GM12864 (cell line): Measurements from ENCODE around the gene CCDC60.

ENCODE experiments used
- DNase-seq: peaks from one replicate; pipeline ENCODE4 v3.0.0-alpha.2; 2011; ENCODE audit warnings: low read depth
- H3K4me3 ChIP-seq: 2 replicates; pipeline ENCODE4 v1.5.1; 2011; ENCODE audit warnings: mild to moderate bottlenecking, low read depth, low read length, control low read depth
- CTCF ChIP-seq: IDR thresholded peaks from 2 replicates; pipeline ENCODE4 v1.5.1; 2011; ENCODE audit warnings: low read depth, mild to moderate bottlenecking, moderate library complexity, low read length, control low read depth, inconsistent platforms; ENCODE audit errors: missing control alignments

The CCDC60 gene

DNA sequence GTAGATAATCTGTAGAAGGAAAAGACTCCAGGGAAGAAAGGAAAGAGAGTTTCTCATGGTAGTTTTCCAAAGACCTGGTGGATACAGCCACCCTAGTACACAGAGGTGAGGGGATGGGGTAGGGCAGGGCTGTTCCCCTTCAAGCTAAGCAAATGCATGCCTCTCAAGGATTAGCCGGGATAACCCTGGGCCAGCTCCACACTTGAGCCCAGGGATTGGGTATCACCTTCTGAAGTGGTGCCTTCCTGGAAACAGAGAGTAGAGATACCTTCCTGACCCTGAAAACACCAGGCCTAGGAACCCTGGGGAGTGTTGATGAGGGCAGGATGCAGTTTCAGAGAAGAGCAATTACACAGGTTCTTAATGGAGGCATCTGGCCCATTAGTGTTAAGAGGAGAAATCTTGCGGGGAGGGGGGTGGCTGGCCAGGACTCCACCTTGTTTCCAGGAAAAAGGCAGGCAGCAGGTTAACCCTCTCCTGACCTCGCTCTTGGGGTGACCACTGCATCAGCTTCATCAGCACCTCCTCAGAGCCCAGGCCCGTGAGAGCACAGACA lies 152.1 kb downstream of the CCDC60 start:
- TF ChIP-seq CTCF: no peak
- DNase-seq: no peak
- no peak overlapping the region for H3K4me3 ChIP-seq

- no peak for TF ChIP-seq CTCF
- H3K4me3 ChIP-seq: no peak overlapping the region
- DNase-seq: no peak
Observed at GRCh38 chr12:119491814-119492213, 157.3 kb downstream of the CCDC60 start.

- TF ChIP-seq CTCF: peak; percentile 13
- no peak for DNase-seq
- H3K4me3 ChIP-seq: no peak overlapping the region
Observed at GRCh38 chr12:119500209-119500608, 165.7 kb downstream of the CCDC60 start.

DNA sequence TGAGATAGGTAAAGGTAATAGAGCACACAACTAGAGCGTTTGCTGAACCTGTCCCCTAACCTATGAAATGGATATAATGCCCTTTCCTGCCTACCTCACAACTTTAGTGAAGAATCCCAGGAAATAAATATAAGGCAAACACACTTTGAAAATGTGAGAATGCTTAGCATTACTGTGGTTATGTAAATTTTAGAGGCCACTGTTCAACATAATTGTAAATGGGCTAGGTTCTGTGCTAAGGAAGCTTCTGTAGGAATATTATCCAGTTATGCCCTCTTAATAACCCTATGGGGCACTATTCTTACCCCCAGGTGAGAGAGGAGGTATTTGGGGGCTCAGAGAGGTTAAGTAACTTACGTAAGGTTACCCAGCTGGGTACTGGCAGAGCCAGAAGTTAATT lies 166.5 kb downstream of the CCDC60 start:
- no peak overlapping the region for H3K4me3 ChIP-seq
- no peak for TF ChIP-seq CTCF
- no peak for DNase-seq

DNA sequence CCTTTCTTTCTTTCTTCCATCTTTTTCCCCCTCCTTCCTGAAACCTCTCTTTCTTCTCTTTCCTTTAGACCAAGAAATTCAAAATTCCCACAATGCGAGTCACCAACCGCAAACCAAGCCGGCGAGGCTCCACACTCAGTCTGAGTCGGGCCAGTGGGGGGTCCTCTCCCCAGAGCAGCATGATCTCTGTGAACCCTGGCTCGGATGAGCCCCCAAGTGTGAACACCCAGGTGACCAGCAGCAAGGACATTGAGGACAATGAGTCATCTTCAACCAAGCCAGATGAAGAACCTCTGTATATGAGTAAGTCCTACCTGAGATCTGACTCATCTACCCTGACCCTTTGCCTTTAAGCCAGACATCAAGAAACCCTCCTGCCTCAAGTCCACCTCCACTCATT lies 170.5 kb downstream of the CCDC60 start:
- no peak overlapping the region for H3K4me3 ChIP-seq
- TF ChIP-seq CTCF: no peak
- peak; percentile 3 for DNase-seq

DNA sequence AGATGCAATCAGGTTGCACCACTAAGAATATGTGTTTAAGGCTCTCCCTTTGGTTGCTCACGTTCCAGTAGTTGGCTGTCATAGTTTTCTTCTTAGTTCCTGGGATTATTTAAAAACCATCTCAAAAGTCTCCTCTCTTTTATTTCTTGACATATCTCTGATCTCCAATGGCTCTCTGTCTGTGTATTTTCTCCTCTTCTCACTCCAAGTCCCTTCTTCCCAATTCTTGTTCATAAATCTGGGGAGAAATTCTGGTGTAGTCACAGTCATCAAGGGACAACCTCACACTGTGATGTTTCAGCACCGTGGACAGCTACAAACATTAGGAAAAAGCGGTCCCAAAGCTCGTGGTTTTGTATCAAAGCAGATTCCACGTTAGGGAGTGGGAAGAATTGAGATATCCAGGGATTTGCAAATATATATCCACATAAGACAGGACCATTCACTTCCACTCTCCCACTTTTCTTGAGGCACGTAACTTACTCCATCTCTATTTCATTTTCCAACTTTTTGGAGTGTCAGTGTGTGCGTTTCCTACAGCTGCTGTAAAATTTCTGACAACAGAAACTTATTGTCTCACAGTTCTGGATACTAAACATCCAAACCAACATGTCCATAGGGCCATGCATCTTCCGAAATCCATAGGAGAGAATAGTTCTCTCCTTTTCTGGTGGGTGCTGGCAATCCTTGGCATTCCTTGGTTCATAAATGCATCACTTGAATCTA lies 178.4 kb downstream of the CCDC60 start:
- TF ChIP-seq CTCF: no peak
- H3K4me3 ChIP-seq: no peak overlapping the region
- no peak for DNase-seq

DNA sequence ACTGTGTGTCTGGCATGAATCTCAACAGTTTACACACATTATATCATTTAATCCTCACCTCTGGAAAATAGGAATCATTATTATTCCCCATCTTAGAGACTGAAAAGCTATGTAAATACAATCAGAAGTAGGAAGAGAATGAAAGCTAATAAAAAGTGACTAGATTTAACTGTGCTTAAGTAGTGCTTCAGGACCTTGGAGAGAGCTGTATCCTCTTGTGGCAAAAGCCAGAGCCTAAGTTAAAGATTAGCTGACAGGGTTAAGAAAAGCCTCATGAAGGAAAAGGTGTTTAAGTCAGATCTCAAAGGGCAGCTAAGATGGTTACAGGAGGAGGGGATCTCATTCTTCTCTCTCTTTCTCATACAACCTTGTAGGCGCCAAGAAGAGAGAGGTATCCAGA lies 193.7 kb downstream of the CCDC60 start:
- DNase-seq: no peak
- H3K4me3 ChIP-seq: no peak overlapping the region
- no peak for TF ChIP-seq CTCF
